ENCODE data around the gene PDCD6IP. TPM values are rescaled to one million over a fixed set of nuclear protein-coding genes. Genes with fewer than 3 reads are reported as not detected.

The PDCD6IP gene
- total RNA-seq, 2 donors from 2014 or later, result 165 to 251 TPM

DNA sequence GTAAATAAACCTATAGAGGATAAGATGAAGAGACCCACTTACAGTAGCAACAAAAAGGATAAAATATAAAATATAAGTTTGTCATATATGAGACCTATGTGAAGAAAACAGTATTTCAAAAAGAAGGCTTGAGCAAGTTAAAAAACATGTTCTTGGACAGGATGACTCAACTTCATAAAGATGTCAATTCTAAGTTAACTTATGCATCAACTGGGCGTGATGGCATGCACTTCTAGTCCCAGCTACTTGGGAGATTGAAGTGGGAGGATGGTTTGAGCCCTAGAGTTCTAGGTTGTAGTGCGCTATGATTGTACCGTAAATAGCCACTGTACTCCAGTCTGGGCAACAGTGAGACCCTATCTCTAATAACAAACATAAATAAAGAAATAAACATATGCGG is 59.7 kb downstream of the PDCD6IP start:
- Histone ChIP-seq H3K9me3 (no peaks in the 10 kb centered on the region), H3K27ac (no peak overlapping the region), H3K27me3 (replicated peaks; ENCODE audit: insufficient read depth) (no peaks in the 10 kb centered on the region), H3K4me3 (no peak overlapping the region), H3K4me1 (replicated peaks) (peaks cover 3% of the 10 kb centered on the region), H3K36me3 (no peaks in the 10 kb centered on the region)
- TF ChIP-seq POLR2AphosphoS5 (IDR thresholded peaks at IDR 0.05), result no peak
- TF ChIP-seq POLR2A (IDR thresholded peaks at IDR 0.05), result no peak
- TF ChIP-seq, protein P1, sequence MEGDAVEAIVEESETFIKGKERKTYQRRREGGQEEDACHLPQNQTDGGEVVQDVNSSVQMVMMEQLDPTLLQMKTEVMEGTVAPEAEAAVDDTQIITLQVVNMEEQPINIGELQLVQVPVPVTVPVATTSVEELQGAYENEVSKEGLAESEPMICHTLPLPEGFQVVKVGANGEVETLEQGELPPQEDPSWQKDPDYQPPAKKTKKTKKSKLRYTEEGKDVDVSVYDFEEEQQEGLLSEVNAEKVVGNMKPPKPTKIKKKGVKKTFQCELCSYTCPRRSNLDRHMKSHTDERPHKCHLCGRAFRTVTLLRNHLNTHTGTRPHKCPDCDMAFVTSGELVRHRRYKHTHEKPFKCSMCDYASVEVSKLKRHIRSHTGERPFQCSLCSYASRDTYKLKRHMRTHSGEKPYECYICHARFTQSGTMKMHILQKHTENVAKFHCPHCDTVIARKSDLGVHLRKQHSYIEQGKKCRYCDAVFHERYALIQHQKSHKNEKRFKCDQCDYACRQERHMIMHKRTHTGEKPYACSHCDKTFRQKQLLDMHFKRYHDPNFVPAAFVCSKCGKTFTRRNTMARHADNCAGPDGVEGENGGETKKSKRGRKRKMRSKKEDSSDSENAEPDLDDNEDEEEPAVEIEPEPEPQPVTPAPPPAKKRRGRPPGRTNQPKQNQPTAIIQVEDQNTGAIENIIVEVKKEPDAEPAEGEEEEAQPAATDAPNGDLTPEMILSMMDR (IDR thresholded peaks at IDR 0.05), result no peak
- intact Hi-C loops (cut with DNase I), result no loop called here
- DNase-seq (ENCODE audit: low spot score), result no peak
- 97% methylated on average over 4 of the region's 4 CpGs for WGBS

DNA sequence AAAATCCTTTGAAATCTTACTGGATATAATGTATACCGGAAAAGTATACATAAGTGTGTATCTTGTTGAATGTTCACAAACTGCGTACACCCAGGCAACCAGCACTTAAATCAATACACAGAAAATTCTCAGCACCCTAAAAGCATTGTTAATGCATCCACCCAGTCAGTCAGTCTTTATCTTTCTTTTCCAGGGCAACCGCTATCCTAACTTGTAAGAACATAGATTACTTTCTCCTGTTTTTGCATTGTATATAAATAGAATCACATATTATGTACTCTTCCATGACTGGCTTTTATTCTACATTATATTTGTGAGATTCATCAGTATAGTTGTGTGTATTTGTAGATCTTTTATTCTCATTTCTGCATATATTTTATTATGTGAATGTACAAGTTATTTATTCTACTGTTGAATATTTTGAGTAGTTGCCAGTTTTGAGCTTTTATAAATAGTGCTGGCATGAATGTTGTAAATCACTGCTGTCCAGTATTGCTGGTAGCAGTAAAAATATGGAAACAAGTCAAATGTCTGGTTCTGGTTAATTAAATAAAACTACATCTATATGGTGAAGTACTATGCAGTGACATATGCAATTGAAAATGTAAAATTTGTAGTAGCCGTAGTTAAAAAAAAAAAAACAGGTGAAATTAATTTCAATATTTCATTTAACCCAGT is 62.1 kb downstream of the PDCD6IP start:
- DNase-seq (ENCODE audit: low spot score), result no peak
- no peak for TF ChIP-seq POLR2AphosphoS5 (IDR thresholded peaks at IDR 0.05)
- no peak for TF ChIP-seq POLR2A (IDR thresholded peaks at IDR 0.05)
- TF ChIP-seq, protein P1 (IDR thresholded peaks at IDR 0.05), result no peak
- Histone ChIP-seq H3K27me3 (replicated peaks; ENCODE audit: insufficient read depth) (no peaks in the 10 kb centered on the region), H3K9me3 (no peaks in the 10 kb centered on the region), H3K36me3 (no peaks in the 10 kb centered on the region), H3K4me3 (no peak overlapping the region), H3K4me1 (replicated peaks) (peaks cover 3% of the 10 kb centered on the region), H3K27ac (no peak overlapping the region)
- intact Hi-C loops (cut with DNase I), result no loop called here
- whole genome bisulfite sequencing, result 89% methylated on average over 4 of the region's 4 CpGs

DNA sequence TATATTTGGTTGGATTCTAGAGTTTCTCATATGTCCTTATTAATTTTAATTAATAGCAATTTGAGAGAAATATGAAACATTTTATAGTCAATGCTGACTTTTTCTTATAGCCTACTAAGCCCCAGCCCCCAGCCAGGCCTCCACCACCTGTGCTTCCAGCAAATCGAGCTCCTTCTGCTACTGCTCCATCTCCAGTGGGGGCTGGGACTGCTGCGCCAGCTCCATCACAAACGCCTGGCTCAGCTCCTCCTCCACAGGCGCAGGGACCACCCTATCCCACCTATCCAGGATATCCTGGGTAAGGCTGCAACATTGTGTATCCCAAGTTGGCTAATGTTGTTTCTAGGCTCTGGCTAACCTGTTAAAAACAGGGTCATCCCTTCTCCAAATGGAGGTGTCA is 66.7 kb downstream of the PDCD6IP start:
- DNase-seq (ENCODE audit: low spot score), result no peak

DNA sequence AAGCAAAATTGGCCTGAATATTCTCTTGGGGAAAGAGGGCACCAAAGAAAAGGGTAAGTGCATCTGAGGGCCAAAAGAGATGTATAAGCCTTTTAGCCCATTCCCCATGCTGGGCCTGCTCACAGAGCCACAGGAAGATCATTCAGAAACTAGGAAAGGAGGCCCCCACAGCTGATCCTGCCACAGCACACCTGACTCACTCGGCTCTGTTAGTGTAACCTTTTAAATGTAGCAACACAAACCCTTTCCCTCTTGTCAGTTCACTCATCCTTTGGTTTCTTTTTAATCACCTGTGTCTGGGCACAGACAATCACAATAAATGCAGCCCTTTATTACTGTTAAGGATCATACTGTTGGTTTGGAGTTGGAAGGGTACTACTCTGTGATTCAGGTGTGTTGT is 69.9 kb downstream of the PDCD6IP start:
- no peaks in the 10 kb centered on the region for H3K36me3 ChIP-seq
- no peak for DNase-seq (ENCODE audit: low spot score)

More for the DNA sequence above, 66.7 kb downstream of the PDCD6IP start:
- no peak overlapping the region for H3K27ac ChIP-seq
- no peak overlapping the region for H3K4me3 ChIP-seq
- TF ChIP-seq POLR2AphosphoS5 (IDR thresholded peaks at IDR 0.05) (no peak), POLR2A (IDR thresholded peaks at IDR 0.05) (no peak)
- TF ChIP-seq, protein P1 (IDR thresholded peaks at IDR 0.05), result no peak
- H3K27me3 ChIP-seq (replicated peaks; ENCODE audit: insufficient read depth), result no peaks in the 10 kb centered on the region
- H3K4me1 ChIP-seq (replicated peaks), result no peaks in the 10 kb centered on the region
- H3K36me3 ChIP-seq, result no peaks in the 10 kb centered on the region
- intact Hi-C loops (cut with DNase I), result no loop called here
- WGBS, result 87% methylated on average over 4 of the region's 4 CpGs
- no peaks in the 10 kb centered on the region for H3K9me3 ChIP-seq

More for the DNA sequence above, 69.9 kb downstream of the PDCD6IP start:
- Histone ChIP-seq H3K9me3 (no peaks in the 10 kb centered on the region), H3K4me1 (replicated peaks) (no peaks in the 10 kb centered on the region), H3K27me3 (replicated peaks; ENCODE audit: insufficient read depth) (no peaks in the 10 kb centered on the region), H3K27ac (no peak overlapping the region), H3K4me3 (no peak overlapping the region)
- 85% methylated on average over 1 of the region's 1 CpG for WGBS
- TF ChIP-seq POLR2AphosphoS5 (IDR thresholded peaks at IDR 0.05) (no peak), POLR2A (IDR thresholded peaks at IDR 0.05) (no peak)
- TF ChIP-seq, protein P1 (IDR thresholded peaks at IDR 0.05), result no peak
- intact Hi-C loops (cut with DNase I), result no loop called here

Data from prostate gland (tissue), 2 donors.